CD4-positive, alpha-beta T cell treated with Interleukin-15 for 1 hour (primary cell): ENCODE measurements around the gene PKP2.
"Not testable (repeated sequence)": the region's sequence is repeated elsewhere in the genome, so short reads cannot be mapped to it uniquely, and the experiment has no call there.

ENCODE experiments used
- DNase-seq: peaks from one replicate; pipeline ENCODE4 v3.0.0-alpha.2; 2020

The PKP2 gene

GRCh38 chr12:32861658-32862057 is 34.9 kb downstream of the PKP2 start:
- DNase-seq, result not testable (repeated sequence)

DNA sequence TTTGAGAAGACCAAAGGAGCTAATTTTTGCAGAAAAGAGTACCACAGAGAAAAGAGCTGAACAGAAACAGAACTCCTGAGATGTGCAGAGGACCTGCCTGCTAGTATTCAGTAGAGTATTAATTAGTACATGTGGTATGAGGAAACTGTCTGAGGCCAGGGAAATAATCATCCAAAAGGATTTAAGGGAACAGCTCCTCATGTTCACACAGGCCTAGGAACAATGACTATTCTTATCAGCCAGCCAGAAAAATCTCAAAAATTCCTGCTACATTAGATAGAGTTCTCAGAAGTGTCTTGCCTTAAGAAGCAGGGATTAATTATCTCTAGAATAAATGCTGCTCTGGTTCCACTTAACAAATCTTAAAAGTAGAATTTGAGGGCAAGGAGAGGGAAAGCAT is 36.4 kb downstream of the PKP2 start:
- DNase-seq, result no peak

DNA sequence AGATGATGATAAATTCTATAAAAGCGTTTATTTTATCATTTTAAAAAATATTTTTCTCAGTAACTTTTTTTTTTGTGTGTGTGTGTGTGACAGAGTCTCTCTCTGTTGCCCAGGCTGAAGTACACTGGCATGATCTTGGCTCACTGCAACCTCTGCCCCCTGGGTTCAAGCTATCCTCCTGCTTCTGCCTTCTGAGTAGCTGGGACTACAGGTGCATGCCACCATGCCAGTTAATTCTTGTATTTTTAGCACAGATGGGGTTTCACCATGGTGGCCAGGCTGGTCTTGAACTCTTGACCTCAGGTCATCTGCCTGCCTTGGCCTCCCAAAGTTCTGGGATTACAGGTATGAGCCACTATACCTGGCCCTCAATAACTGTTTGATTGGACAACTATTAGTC is 37.2 kb downstream of the PKP2 start:
- no peak for DNase-seq

GRCh38 chr12:32854716-32855115 is 41.9 kb downstream of the PKP2 start:
- DNase-seq, result no peak

GRCh38 chr12:32854097-32854496 is 42.5 kb downstream of the PKP2 start:
- DNase-seq, result no peak

- no peak for DNase-seq
These were observed 49.3 kb downstream of the PKP2 start for GRCh38 chr12:32847287-32847686.

GRCh38 chr12:32846053-32846452 is 50.5 kb downstream of the PKP2 start:
- no peak for DNase-seq

GRCh38 chr12:32843528-32844095 is 53.0 kb downstream of the PKP2 start:
- DNase-seq, result no peak

DNA sequence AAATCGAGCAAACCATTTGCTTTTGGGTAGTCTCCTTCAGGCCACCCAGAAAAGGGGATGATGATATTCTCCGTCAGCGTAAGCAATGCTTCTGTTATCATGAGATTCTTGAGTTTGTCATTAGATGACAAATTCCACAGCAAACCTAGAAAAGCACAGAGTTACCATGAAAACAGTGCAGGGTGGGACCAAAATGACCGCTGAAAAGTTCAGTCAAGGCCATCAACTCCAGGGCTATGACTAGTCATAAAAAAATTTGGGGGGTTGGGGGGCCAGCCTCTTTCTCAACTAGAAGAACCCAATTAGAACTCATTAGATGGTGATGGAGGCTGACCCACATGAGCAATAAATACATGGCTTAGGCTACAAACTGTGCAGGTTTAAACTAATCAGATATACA is 55.5 kb downstream of the PKP2 start:
- DNase-seq, result no peak

DNA sequence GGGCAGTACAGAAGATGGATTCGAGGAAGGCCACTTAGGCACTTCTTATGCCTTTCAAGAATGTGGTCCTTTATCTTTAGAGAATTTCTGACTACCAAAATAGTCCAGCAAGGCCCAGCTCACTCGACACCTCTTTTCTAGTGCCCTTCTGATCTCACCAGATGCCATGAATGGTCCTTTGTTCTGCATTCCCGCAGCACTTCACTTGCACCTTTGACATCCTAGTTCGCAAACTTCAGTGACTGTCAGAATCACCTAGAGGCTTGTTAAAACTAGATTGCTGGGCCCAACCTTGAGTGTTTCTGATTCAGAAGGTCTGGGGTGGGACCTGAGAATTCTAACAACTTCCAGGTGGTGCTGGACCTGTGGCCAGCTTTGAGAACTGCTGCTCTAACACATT is 56.7 kb downstream of the PKP2 start:
- no peak for DNase-seq

DNA sequence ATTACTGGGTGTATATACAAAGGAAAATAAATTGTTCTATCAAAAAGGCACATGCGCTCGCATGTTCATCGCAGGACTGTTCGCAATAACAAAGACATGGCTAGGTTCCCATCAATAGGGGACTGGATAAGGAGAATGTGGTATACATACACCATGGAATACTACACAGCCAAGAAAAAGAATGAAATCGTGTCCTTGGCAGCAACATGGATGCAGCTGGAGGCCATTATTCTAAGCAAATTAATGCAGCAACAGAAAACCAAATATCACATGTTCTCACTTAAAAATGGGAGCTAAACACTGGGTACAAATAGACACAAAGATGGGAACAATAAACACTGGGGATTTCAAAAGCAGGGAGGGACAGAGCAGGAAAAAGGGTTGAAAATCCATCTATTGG is 58.6 kb downstream of the PKP2 start:
- no peak for DNase-seq

- no peak for DNase-seq
These were observed 59.9 kb downstream of the PKP2 start for GRCh38 chr12:32836710-32837109.

- DNase-seq, result no peak
These were observed 62.5 kb downstream of the PKP2 start for GRCh38 chr12:32834122-32834521.

- DNase-seq, result no peak
These were observed 68.0 kb downstream of the PKP2 start for GRCh38 chr12:32828552-32828951.

GRCh38 chr12:32828120-32828519 is 68.5 kb downstream of the PKP2 start:
- no peak for DNase-seq

DNA sequence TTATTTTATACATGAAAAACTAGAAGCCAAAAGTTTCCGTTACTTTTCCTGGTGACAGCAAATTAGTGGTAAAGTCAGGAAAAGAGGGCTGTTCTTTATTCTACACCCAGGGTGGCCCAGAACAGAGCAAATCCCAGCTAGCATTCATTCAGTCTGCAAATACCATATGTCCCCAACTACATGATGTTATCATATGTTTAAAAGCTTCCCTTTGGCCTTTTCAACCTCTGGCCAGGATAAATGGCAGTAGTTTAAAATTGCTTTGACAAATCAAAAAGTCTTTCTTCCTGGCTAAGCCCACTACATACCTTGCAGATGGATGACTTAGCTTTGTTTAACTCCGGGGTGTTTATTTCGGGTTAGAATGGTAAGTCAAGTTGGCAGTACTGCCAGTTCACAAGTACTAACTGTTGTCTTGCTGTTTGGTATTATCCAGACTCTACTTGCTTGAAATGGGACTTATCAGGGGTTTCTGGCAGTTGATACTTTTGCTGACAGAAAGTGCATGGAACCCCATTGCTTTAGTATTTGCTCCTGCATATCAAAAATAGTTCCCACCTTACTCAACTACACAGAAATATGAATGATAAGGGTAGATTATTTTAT is 69.7 kb downstream of the PKP2 start:
- no peak for DNase-seq

DNA sequence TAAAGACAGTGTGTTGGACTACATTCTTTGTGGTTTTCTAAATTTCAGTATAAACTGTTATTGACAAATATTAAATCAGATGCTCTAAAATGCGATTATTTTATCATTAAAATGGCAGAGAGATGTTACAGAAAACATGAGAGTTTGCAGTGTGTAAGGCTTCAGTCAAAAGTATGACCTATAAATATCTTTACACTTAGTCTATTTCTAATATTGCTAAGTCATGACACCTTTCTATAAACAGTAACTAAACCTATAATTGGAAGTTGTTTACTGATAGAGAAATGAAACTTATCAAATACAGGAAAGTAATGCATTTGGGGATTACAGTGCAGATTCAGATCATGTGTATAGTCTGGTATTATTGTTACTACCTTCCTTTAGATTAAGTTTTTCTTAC is 72.0 kb downstream of the PKP2 start:
- no peak for DNase-seq

DNA sequence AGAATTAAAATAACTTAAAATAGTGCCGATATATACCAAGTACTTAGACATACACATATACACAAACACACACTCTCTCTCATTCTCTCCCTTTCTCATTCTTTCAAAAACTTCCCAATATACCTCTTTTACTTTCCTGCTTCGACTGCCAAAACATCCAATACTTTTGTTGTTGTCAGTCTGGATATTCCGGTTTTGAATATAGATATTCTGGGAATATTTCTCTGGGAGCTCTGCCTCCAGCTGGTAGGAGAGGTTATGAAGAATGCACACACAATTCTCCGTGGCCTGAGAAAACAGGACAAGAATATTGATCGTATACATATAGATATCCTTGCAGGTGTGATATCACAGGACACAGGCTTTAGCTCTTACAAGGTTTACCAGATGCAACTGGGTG is 74.2 kb downstream of the PKP2 start:
- DNase-seq, result no peak

- no peak for DNase-seq
These were observed 74.9 kb downstream of the PKP2 start for GRCh38 chr12:32821710-32822109.

GRCh38 chr12:32821293-32821692 is 75.3 kb downstream of the PKP2 start:
- DNase-seq, result no peak

GRCh38 chr12:32820376-32820931 is 76.1 kb downstream of the PKP2 start:
- no peak for DNase-seq

DNA sequence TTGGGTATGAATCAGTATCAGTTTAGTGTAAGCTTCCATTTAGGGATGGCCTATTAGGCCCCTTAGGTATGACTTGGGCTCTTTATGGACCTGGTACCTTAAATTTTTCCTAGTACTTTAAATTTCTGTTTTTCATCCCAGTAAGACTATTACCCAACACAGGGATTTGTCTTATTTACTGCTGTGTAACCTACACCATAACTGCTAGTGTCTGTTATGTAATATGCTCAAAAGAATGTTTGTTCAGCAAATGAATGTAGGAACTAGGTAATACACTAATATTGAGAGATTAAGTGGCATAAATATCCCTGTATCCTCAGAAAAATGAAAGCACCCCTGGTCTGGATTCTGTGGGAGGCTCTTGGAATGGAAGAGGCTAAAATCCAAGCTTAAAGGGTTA is 77.2 kb downstream of the PKP2 start:
- no peak for DNase-seq

DNA sequence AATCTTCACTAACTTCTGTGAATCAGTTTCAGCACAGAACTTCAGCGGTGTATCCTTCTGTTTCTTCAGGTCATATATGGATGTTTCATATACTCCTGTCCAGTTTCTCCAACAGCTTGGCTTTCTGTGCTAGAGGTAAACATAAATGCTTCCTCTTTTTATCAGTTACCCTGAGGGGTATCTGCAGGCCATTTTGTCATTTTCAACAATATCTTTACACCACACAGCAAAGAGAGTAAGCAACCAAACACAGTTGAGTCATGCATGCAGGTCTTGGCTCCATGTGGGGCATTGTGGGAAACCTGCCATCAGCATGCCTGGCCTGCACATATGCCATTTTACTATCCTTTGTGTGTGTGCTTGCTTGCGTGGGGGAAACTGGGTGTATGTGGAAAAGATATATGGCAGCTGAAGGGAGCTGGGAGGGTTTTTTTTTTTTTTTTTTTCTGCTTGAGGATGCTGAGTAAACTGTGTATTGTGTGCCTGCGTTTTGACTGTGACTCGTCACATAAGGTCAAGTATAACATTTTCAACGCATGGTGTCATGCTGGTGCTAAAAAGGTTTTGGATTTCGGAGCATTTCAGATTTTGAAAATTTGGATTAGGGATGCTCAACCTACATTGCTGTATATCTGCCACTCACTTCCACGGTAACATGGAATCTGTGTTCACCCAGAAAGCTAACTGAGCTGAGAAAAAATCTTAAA is 84.7 kb downstream of the PKP2 start:
- no peak for DNase-seq

- no peak for DNase-seq
These were observed 86.7 kb downstream of the PKP2 start for GRCh38 chr12:32809846-32810245.
